Measurements from ENCODE around the gene SLC29A4.
"Not testable (repeated sequence)": the region's sequence is repeated elsewhere in the genome, so short reads cannot be mapped to it uniquely, and the experiment has no call there.

The SLC29A4 gene

GRCh38 chr7:5282543-5283316 is at the start of gene SLC29A4:
Gene SLC29A4, plus strand, starts transcription at chr7:5282943. Its CDS starts 4,874 bp downstream, at chr7:5287817.
- no peak for FAIRE-seq

- FAIRE-seq, result no peak
These were observed 47.6 kb upstream of the SLC29A4 start for GRCh38 chr7:5234852-5235831.

- no peak for FAIRE-seq
These were observed 45.5 kb upstream of the SLC29A4 start for GRCh38 chr7:5237286-5237685.

- no peak for FAIRE-seq
These were observed 44.2 kb upstream of the SLC29A4 start for GRCh38 chr7:5238500-5238899.

- no peak for FAIRE-seq
These were observed 39.5 kb upstream of the SLC29A4 start for GRCh38 chr7:5243261-5243660.

- no peak for FAIRE-seq
These were observed 34.4 kb upstream of the SLC29A4 start for GRCh38 chr7:5248201-5248885.

GRCh38 chr7:5250787-5251186 is 32.0 kb upstream of the SLC29A4 start:
- not testable (repeated sequence) for FAIRE-seq

- not testable (repeated sequence) for FAIRE-seq
These were observed 29.2 kb upstream of the SLC29A4 start for GRCh38 chr7:5253529-5253928.

GRCh38 chr7:5254371-5254770 is 28.4 kb upstream of the SLC29A4 start:
- not testable (repeated sequence) for FAIRE-seq

- no peak for FAIRE-seq
These were observed 26.9 kb upstream of the SLC29A4 start for GRCh38 chr7:5255832-5256231.

GRCh38 chr7:5260530-5261068 is 22.1 kb upstream of the SLC29A4 start:
- not testable (repeated sequence) for FAIRE-seq

GRCh38 chr7:5263066-5263465 is 19.7 kb upstream of the SLC29A4 start:
- FAIRE-seq, result not testable (repeated sequence)

GRCh38 chr7:5265320-5266190 is 17.2 kb upstream of the SLC29A4 start:
- no peak for FAIRE-seq

GRCh38 chr7:5266191-5267028 is 16.3 kb upstream of the SLC29A4 start:
- no peak for FAIRE-seq

- FAIRE-seq, result not testable (repeated sequence)
These were observed 14.9 kb upstream of the SLC29A4 start for GRCh38 chr7:5267829-5268228.

GRCh38 chr7:5269992-5270657 is 12.6 kb upstream of the SLC29A4 start:
- not testable (repeated sequence) for FAIRE-seq

- no peak for FAIRE-seq
These were observed 12.0 kb upstream of the SLC29A4 start for GRCh38 chr7:5270788-5271187.

- not testable (repeated sequence) for FAIRE-seq
These were observed 8.8 kb upstream of the SLC29A4 start for GRCh38 chr7:5273831-5274405.

GRCh38 chr7:5274441-5274840 is 8.3 kb upstream of the SLC29A4 start:
- no peak for FAIRE-seq

- FAIRE-seq, result not testable (repeated sequence)
These were observed 7.7 kb upstream of the SLC29A4 start for GRCh38 chr7:5274985-5275431.
